D341Med (cell line): Measurements from ENCODE around the gene TFF1.

Experiments
- DNase-seq: peaks from one replicate; pipeline ENCODE4 v3.0.0; 2012; ENCODE audit warnings: low spot score

Gene TFF1

GRCh38 chr21:42398436-42399028 is 32.2 kb upstream of the TFF1 start:
- DNase-seq, result peak; percentile 76

- no peak for DNase-seq
These were observed 31.5 kb upstream of the TFF1 start for GRCh38 chr21:42397746-42398394.

GRCh38 chr21:42396799-42397745 is 30.7 kb upstream of the TFF1 start:
- DNase-seq, result peak; percentile 82

- DNase-seq, result no peak
These were observed 29.7 kb upstream of the TFF1 start, which contains the start of gene TMPRSS3 for GRCh38 chr21:42395905-42396651. TMPRSS3 (minus strand) TSS chr21:42396052; CDS start chr21:42395417, 635 bp downstream.

- no peak for DNase-seq
These were observed 29.0 kb upstream of the TFF1 start for GRCh38 chr21:42395302-42395701.

GRCh38 chr21:42393443-42393950 is 27.2 kb upstream of the TFF1 start:
- DNase-seq, result no peak

- DNase-seq, result no peak
These were observed 26.6 kb upstream of the TFF1 start for GRCh38 chr21:42392731-42393442.

- DNase-seq, result no peak
These were observed 25.0 kb upstream of the TFF1 start for GRCh38 chr21:42391297-42391696.

- DNase-seq, result no peak
These were observed 24.4 kb upstream of the TFF1 start for GRCh38 chr21:42390696-42391095.

- no peak for DNase-seq
These were observed 23.9 kb upstream of the TFF1 start for GRCh38 chr21:42390193-42390592.

GRCh38 chr21:42389449-42389835 is 23.1 kb upstream of the TFF1 start:
- no peak for DNase-seq

GRCh38 chr21:42388740-42389448 is 22.6 kb upstream of the TFF1 start:
- DNase-seq, result no peak

- DNase-seq, result no peak
These were observed 21.6 kb upstream of the TFF1 start for GRCh38 chr21:42387843-42388340.

- DNase-seq, result no peak
These were observed 20.8 kb upstream of the TFF1 start for GRCh38 chr21:42387164-42387563.

- no peak for DNase-seq
These were observed 19.8 kb upstream of the TFF1 start for GRCh38 chr21:42386034-42386591.

GRCh38 chr21:42385619-42386018 is 19.3 kb upstream of the TFF1 start:
- no peak for DNase-seq

- DNase-seq, result no peak
These were observed 18.7 kb upstream of the TFF1 start for GRCh38 chr21:42384989-42385388.

- DNase-seq, result no peak
These were observed 18.0 kb upstream of the TFF1 start for GRCh38 chr21:42384156-42384945.

GRCh38 chr21:42383331-42383730 is 17.0 kb upstream of the TFF1 start:
- DNase-seq, result no peak
